RCC 7860 (cell line): ENCODE measurements around the gene DYSF.

ENCODE experiments used
- DNase-seq: peaks from one replicate; pipeline ENCODE4 v3.0.0-alpha.2; 2015; ENCODE audit warnings: low spot score
- FAIRE-seq: peaks from 2 replicates; lab custom pipeline; 2012; peaks lifted over from hg19 to GRCh38; lab: Jason Lieb, UNC

DYSF gene

DNA sequence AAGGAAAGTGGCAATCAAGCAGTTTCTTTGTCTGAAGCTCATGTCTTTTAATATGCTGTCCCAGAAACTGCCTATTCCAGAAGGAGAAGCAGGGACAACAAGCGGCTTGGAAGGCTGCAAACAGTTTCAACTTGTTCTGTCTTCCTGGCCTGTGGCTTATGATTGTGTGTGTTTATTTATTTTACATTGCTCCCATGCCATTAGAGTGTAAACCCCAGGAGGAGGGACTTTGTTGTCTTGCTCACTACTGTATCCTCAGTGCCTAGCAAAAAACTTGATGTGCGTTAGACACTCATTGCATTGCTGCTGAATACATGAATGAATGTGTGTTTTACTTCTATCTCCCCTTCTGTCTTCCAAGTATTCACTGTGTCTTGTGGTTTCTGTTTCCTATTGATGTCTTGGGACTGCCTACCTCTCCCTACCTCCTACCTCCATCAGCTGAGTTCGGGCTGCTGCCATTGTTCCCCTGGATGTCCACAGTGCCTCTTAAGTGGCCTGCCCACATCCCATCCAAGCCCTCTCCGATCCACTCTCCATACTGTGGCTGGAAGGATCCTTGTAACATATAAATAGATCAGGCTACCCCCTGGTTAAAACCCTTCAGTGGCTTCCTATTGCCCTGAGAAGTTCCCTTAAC, 261.4 kb downstream of the DYSF start:
- no peak for DNase-seq
- no peak for FAIRE-seq

DNA sequence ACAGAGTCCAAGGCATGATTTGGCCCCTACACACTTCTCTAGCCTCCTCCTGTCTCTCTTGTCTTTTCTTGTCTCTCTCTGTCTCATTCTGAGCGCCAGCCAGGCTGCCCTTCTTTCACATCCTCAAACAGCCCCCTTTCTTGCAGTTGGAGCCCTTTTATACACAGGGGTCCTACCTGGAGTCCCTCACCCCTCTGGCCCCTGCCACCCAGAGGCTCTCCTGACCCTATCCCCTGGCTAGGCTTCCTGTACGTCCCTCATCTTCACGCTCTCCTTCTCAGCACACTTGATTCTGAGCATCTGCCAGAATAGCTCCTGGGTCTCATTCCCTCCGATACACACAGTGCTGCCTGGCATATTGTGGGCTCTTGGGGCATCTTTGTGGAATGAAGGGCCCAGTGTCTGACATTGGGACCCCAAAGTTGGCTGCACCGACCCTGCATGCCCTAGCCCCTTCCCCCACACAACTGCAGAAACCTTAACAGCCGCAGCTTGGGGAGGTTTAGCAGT, 261.9 kb downstream of the DYSF start:
- FAIRE-seq (no peak), DNase-seq (no peak)

DNA sequence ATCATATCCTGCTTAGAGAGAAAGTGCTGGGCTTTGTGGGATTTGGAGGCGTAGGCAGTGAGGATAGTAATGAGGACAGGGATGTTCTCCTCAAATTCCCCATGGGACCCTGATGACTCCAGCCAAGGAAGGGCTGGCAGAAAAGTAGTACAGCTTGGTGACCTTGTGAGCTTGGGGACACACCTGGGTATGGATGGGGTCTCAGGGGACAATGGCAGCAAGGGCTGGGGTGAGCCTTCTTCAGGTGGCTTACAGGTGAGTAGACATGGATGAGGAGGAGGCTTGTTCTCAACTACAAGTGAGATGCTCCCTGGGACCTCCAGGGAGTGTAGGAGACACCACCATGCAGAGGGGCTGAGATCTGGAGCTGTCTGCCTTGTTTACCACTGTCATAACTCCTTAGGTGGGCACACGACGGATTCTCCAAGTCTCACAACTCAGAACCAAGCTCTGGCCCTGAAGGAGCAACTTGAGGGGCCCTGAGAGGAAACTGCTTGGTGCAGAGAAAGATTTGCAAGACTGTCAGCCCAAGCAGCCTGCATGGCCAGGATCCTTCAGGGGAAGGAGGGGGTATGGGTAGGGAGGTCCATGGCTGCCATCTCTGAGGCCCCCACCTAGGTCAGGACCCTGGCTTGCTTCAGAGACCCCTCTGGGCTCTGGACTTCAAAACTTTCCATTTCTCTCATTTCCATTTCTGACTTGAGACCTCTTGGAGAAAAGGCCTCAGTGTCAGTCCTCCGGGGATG, 262.8 kb downstream of the DYSF start:
- no peak for DNase-seq
- no peak for FAIRE-seq

DNA sequence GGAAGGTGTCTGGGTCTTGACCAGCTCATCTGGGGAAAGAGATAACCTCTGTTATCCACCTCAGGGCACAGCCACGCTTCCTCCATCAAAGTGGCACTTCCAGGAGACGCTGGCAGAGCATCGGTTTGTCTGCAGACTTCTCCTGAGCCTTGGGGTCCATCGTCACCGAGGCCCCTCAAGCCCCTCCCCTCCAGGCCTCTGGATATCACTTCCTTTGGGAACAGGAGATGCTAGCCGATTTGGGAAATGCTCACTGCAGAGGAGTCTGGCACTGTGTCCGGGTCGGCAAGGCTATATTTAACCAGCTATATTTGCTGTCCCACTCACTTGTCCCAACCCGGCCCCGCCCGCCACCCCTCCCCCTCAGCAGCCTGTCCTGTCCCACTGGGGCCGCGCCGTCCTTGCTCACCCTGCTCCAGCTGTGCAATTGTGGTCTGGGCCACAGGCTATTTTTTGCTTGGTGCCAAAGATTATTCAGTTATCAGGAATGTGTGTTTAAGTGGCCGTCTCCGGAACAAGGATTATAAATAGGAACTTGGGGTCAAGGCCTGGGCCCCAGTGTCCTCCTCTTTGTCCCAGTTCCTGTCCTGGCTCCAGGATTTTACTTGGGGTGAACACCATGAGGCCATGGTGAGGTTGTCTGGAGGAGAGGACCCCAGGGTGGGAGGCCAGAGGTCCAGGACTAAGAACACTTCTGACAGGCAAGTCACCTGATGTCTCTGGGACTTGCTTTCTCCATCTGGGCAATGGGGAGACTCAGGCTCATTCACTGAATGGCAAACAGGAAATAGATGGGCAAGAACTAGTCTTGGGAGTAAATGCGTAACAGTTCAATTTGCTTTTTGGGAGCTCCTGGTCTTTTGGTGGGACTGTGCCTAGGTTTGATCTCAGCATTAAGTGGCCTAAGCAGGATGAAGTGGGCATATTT, 263.6 kb downstream of the DYSF start:
- FAIRE-seq (peak; percentile 79), DNase-seq (peak; percentile 81)

DNA sequence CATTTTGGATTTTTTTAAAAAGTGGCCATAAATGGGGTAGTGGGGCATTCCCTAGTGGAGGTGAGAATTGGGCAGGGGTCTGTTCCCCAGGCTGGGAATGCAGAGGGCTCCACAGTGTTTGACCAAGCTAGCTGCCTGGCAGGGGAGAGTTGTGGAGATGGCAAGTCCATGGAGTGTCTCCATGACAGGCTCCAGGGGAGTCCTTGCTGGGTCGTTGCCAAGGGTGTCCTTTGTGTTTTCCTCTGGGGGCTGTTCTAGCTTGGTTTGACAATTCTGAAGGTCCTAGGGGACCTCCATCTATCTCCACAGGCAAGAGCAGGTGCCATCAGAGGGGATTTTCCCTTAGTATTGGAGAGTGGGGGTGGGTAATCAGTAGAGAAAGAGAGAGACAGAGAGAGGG, 265.3 kb downstream of the DYSF start:
- FAIRE-seq (no peak), DNase-seq (no peak)

DNA sequence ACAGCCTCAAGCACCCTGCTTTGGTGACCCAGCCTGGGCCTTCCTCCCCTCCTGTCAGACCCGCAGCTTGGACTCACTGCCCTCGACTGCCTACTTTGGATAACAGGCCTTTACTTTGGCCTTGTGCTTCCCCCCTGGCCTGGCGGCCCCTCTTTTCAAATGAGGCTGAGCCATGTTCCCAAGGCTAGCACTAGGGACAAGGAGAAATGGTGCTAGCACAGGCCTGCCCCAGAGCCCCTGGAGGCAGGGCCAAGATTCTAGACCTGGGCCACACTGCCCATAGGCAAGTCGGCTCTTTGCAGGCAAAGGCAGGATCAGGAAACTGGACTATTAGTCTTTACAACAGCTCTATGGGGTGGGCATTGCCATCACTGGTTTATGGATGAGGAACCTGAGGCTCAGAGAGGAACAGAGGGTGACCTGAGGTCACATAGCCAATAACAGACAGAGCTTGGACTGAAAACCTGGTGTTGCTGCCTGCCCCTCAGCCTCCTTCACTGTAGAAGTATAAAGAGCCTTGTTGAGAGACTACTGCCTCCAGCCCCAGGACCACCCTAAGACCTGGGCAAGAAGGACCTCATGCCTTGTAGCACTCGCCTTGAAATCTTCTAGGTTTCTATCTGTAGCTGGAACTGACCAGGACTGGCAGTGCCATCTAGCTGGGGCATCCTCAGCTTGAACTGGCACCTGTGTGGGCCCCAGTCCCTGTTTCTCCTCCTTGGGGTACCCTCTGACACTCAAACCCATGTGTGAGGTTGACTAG, 266.3 kb downstream of the DYSF start:
- no peak for FAIRE-seq
- DNase-seq, result no peak

DNA sequence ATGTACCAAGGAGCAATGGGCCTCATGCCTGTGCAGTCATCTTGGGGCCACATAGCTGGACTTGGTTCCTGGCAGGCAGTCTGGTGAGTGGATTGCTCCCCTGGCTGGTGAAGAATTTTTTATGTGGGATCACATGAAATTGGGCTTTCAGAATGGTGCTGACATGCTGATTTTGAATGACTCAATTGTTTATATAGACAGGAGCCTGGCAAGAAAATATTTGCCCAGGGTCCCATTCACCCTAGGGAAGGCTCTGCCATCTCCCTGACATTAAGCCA, 266.9 kb downstream of the DYSF start:
- FAIRE-seq (no peak), DNase-seq (no peak)

DNA sequence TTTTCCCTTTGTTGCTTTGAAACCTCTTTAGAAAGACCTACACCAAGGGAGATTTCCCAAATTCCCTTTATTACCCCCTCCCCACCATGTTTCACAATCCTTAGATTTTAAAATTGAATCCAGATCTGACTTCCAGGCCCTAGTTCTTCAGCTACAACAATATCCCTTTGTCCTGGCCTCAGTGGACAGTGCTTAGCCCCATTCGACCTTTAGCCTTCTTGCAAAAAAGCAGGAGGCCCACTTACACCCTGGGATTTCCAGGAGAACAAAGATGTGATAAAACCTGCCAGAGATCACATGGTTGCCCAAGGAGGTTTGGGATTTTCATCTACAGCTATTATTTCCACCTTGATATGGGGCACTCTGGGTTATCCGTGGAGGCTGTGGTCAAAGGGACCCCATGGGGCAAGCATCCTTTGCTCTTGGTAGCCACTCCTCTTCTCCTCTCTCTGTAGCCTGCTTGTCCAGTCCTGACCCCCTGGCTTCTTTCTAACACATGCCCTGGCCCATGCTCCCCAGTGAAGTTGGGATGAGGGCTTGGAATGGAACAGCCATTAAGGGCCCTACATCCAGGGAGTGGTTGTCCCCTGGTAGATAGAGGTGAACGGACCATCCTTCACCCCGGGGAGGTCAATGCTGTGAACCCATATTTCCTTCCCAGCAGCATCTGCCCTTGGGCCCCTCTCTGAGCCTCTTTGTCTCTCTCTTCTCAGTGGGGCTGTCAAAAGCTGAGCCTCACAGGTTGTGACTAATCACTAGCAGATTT, 267.4 kb downstream of the DYSF start:
- no peak for FAIRE-seq
- DNase-seq, result no peak

DNA sequence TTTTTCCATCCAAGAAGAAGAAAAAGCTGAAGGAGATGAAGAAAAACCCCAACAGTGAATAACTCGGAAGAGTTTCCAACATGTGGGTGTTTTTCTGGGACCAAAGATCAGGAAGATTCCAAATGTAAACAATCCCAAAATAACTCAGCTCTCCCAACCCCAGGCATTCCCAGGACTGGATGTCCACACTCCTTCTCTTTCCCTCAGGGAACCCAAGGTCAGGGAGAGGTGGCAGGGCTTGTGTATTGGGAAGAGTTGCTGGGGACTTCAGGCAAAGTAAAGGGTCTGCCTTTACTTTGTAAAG, 268.0 kb downstream of the DYSF start:
- FAIRE-seq (no peak), DNase-seq (no peak)

DNA sequence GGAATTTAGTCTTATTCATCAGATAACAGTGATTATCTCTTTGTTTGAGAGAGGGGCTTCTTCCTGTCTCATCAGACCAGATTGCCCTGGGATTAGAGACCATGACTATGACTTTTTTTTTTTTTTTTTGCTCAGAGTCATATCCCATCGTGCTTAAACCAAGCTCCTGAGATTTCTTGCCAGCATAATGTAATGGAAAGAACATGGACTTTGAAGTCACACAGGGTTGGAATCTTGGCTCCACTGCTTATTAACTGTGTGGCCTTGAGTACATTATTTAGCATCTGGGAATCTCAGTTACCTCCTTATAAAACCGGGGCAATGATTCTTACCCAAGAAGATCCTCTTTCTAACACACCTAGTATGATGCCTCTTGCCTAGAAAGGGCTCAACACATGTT, 268.3 kb downstream of the DYSF start:
- FAIRE-seq (no peak), DNase-seq (no peak)

DNA sequence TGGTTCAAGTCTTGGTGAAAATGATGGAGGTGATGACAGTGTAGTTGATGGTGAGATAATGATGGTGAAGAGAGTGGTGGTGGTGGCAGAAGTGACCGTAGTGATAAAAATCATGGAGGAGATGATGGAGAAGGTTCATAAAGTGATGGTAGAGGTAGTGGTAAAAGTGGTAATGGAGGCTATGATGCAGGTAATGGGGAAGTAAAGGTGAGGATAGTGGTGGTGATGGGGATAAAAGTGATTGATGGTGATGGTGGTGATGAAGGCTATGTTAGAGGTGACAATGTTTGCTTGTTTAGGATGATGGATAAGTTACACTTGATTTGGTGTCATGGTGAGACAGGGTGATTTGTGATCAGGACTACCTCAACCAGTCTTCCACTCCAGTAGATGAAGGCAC, 268.9 kb downstream of the DYSF start:
- DNase-seq (no peak), FAIRE-seq (no peak)

DNA sequence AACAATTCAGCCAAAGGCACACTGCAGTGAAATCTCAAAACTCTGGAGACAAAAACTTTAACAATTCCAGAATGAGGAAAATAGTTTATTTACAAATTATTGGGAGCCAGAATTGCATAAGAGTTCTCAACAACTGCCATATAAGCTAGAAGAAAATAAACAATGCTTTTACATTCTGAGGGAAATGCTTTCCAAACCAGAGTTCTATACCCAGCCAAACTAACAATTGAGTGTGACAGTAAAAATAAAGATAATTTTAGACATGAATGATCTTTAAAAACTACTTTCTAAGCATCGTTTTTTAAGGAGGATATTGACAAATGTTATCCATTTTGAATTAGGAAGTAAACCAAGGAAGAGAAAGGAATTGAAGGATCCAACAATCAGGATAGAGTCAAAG, 271.4 kb downstream of the DYSF start:
- no peak for DNase-seq
- no peak for FAIRE-seq

DNA sequence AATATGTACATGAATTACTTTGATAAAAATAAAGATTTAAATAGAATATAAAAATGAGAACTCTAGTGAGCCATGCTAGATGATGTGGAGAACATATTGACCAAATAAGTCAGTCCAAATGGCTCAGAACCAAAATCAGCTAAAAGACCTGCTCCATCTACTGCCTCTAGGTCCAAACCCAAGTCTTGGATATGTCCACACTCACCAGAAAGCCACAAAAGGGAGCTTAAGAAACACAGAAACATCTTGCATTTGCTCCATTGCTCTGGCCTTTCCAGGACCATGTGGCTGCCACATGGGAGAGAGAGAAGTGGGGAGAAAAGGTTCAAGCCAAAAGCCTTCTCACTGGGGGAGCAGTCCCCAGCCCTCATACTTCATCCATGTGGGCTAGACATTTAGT, 272.5 kb downstream of the DYSF start:
- no peak for FAIRE-seq
- DNase-seq, result no peak

DNA sequence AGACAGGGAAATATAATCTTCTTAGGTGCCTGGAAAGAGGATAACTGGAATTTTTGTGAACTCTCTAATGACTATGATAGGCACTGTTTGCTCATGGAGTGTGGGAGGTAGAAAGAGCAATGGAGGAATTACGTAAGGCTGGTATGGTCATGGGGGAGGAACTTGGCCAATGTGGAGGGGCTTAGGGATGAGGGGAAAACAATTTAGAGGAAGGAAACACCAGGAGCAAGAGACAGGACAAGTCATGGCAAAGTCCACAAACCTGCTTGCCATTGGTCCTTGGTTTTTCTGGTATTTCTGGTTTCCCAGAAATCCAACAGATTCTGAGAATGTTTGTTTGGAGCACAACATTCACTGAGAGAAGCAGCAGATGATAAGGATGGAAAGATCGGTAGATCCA, 274.2 kb downstream of the DYSF start:
- FAIRE-seq, result no peak
- no peak for DNase-seq

DNA sequence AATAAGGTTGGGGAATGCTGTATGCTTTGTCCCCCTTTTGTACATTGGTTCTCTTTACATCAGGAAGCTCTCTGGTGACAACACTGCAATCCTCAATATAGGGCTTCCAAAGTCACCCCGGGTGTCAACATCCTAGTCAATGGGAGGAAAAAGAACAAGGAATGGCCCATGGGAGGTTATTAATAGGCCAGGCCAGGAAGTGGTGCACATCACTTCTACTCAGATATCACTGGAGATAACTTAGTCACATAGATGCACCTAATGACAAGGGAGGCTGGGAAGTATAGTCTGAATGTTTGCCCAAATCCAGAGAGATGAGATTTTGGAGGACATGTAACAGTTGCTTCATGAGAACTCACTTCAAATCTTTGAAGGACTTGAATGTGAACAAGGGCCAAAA, 274.7 kb downstream of the DYSF start:
- no peak for FAIRE-seq

DNA sequence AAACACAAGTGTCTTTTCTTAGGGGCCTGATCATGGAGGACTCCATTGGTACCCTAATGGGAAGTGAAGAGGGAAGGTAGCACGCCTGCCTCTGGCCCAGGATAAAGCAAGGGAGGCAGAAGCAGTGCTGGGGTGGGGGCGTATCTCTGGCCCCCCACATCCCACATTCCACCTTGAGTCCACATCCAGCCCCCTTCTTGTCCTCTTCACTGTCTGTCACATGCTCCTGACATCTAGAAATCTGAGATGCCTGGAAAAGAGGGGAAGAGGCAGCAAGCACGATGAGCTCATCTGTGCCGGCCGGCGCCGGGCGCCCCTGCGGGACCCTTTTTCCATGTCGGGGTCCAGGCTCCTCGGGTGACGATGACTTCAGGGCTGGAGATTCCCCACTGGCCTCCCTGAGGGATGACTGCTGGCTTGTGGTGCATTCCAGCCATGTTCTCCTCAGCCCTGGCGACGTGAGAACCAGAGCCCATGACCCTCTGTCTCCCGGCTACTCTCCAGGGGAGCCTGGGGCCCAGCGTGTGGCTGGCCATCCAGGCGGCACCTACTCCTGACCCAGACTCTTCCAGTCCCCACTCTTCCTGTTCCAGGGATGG, 277.5 kb downstream of the DYSF start:
- FAIRE-seq (no peak), DNase-seq (no peak)

More for the DNA sequence above, 274.7 kb downstream of the DYSF start:
- DNase-seq, result no peak

DNA sequence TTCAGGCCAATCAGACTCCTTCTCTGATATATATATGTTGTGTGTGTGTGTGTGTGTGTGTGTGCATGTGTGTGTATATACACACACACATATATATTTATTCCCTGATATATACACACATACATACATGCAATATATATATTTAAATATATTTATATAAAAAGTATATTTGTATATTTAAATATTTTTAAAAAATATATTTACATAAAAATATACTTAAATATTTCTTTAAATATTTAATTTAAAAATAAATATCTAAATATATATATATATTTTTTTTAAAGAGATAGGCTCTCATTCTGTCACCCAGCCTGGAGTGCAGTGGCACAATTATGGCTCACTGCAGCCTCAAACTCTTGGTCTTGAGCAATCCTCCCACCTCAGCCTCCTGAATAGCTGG, 281.3 kb downstream of the DYSF start:
- FAIRE-seq (peak; percentile 55), DNase-seq (no peak)

DNA sequence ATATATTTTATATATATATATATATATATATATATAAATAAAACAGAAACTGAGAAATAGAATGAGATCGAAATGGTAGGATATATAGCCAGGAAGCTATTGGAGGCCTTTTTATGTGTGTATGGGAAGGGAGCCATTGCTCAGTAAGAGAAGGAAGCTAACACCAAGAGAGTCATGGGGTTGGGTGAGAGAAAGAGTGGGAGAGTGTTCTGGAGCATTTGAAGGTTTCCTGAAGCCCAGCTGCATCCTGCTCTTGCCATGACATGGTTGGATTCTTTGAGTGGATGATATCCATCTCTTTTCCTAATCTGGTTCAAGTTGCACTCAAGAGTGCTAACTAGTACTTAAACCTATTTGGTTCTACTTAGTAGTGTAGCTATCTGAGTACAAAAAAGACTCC, 282.3 kb downstream of the DYSF start:
- FAIRE-seq, result no peak

More for the DNA sequence above, 282.3 kb downstream of the DYSF start:
- DNase-seq, result no peak
